ENCODE results near the gene EFCAB11.

EFCAB11 gene

DNA sequence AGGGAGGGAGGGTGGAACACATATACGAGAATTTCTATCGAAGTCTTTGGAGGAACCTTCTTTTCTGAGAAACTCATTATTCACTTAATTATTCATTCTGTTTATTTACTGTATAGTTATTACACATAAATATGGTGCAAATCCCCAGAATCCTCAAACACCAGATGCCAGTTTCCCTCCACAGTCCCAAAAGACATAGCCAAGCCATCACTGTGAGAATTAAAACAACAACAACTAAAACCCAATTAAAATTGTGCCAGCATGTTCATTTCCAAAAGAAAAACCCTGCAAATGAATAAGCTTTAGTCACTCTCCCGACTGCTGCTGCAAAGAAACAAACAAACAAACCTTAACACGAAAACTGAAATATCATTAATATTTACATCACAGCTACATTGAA, 173.5 kb downstream of the EFCAB11 start:
- in situ Hi-C loops (cut with HindIII; ENCODE audit: low sequenced_read_pairs) = no loop called here

DNA sequence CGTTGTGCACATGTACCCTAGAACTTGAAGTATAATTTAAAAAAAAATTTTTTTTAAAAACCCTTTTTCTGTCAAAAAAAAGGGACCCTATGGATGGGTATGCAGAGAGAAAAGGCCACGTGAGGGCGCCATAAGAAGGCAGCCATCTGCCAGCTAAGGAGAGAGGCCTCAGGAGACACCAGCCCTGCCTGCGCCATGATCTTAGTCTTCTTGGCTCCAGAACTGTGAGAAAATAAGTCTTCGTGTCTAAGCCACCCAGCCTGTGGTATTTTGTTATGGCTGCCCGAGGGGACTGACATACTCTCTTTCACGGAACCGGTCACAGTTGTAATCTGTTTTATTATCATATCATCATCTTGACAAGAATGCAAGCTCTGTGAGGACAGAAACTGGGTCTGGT, 174.8 kb downstream of the EFCAB11 start:
- in situ Hi-C loops (cut with HindIII; ENCODE audit: low sequenced_read_pairs) = no loop called here

DNA sequence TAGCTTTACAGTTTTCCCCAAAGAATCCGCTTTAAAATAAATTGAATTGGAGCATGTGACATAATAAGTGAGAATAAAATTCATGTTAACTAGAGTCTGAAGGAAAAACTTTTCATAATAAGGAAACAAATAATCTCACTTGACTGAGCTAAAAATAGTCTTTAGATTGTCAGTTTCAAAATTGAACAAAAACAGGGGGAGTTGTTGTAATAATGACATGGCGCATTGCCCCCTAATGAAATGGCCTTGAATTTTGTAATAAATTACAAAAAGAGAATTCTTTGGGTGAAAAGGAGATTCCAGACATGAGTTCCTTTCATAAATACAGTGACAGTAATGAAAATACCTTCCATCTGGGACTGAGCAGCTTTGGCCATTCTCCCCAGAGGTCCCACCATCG, 178.6 kb downstream of the EFCAB11 start:
- in situ Hi-C loops (cut with HindIII; ENCODE audit: low sequenced_read_pairs) = no loop called here

DNA sequence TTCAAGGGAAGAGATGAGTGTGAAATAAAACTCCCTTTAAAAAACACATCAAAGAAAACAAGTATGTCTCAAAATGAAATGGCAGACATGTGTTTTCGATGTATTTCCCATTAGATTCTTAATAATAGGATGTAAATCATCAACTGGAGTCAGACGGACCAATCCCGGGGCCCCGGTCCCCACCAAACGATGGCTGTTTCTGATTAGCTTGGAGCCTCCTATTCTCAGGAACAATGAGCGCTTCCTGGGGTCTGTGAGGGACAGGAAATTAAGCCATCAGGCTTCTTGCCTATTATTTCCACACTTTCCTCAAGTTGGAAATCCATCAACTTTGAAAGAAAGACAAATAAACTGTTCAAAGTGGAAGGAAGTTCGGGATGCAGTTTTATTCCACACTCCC, 179.4 kb downstream of the EFCAB11 start:
- in situ Hi-C loops (cut with HindIII; ENCODE audit: low sequenced_read_pairs) = no loop called here

DNA sequence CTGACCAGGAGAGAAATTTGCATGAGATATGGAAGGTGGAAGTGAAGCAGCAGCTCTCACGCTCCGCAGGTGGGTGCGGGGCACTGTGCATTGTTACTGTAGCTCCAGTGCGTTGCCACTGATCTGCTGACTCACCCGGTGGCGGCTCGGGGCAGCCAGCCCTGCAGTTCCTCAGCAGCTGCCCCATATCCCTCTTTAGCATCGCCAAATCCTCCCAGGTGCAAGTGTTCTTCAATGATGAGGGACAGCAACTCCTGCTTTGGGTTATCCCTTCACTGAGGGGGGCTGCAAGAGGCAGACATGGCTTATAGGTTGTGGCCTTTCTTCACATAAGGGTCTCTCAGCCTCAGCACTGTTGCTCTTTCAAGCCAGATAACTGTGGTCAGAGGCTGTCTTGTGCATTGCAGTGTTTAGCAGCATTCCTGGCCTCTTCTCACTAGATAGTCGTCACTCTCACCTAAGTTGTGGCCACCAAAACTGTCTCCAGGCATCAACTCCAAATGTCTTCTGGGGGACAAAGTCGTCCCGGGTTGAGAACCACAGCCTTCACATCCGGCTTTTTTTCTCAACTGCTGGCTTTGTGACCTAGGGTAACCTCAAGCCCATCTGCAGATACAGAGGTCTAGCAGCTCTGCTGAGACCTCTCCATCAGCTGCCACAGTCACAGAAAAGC, 180.8 kb downstream of the EFCAB11 start:
- in situ Hi-C loops (cut with HindIII; ENCODE audit: low sequenced_read_pairs) = no loop called here

DNA sequence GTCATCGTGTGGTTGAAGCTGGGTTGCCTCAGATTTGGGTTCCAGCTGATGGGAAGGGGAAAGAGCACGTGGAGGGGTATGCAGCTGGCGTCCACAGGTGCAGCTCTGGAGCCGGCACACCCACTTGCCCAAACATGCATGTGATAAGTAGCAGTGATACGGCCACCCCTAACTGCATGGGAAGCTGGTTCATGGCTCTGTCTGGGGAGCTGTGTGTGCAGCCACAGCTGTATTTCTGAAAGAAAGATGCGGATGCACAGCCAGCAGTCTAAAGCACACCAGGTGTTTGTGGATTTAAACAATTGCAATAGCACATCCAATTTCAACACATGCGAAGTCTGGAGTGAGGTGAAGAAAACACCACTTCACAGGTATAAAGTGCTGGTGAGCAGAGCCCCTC, 181.4 kb downstream of the EFCAB11 start:
- in situ Hi-C loops (cut with HindIII; ENCODE audit: low sequenced_read_pairs) = no loop called here

DNA sequence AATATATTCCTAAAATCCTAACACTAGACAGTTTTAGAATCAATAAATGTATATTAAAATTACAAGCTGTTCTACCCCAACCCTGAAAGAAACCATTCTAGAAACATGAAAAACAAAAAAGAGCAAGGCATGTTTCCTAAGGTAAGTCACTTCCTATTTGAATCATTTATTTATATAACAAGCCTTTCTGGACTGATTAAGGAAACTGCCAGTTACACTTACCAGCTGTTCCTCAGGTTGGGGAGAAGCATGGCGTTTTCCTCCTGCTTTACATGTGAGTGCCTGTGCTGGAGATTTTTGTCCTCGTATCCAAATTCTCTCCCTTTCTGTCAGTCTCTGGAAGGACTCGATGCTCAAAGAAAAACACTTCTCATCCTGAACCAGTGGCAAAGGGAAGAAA, 183.3 kb downstream of the EFCAB11 start:
- in situ Hi-C loops (cut with HindIII; ENCODE audit: low sequenced_read_pairs) = no loop called here

DNA sequence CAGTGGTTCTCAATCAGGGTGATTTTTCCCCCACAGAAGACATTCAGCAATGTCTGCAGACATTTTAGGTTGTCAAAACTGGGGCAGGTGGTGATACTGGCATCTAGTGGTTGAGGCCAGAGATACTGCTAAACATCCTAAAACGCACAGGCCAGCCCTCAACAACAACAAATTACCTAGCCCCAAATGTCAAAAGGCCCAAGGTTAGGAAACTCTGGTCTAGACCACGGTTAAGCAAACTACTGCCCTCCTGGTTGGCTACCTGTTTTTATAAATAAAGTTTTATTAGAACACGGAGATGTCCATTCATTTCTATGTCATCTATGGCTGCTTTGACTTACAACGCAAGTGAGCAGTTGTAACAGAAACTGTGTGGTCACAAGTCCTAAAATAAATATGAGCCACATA, 186.7 kb downstream of the EFCAB11 start:
- in situ Hi-C loops (cut with HindIII; ENCODE audit: low sequenced_read_pairs) = no loop called here

DNA sequence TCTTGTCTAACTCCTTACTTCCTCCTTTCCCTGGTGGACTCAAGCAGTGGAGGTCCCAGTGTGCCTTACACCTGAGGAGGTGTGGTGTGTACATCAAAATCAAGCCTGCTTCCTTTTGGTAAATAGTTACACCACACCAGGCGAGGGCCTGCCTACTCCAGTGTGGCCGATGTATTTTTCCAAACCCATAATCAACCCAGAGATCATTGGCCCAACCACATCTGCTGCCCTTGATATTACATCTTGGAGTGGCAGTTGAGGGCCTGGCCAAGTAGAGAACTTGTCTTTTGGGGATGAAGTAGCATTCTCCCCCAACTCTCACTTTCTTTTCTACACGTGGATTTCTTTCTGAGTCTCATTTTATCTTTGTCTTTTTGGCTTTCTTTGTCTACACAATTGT, 187.4 kb downstream of the EFCAB11 start:
- in situ Hi-C loops (cut with HindIII; ENCODE audit: low sequenced_read_pairs) = no loop called here

DNA sequence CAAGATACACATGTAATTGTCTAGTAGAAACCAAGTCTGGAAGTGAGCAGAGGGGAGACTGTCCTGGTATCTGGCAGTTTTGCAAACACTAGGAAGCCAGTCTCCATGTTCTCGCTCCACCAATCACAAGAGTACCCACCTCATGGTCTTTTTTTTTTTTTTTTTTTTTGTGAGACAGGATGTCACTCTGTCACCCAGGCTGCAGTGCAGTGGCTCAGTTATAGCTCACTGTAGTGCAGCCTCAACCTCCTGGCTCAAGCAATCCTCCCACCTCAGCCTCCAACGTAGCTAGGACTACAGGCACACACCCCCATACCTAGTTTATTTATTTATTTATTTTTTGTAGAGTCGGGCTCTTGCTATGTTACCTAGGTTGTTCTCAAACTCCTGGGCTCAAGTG, 189.2 kb downstream of the EFCAB11 start:
- in situ Hi-C loops (cut with HindIII; ENCODE audit: low sequenced_read_pairs) = no loop called here

DNA sequence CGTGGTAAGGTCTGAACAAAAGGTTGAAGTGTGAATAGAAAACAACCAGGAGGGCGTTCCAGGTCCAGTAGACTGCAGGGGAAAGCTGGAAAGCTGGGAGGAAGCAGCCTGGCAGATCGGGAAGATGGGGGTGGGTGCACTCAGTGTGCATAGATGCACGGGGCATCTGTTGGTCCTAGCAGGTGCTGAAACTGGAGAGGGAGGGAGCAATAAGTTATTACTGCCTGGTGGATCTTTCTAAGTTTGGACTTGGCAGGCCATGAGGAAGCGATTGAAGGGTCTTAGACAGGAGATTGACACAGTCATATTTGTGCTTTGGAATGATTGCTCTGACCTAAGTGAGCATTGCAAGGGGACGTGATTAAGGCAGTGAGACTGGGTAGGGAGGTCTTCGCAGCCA, 194.4 kb downstream of the EFCAB11 start:
- in situ Hi-C loops (cut with HindIII; ENCODE audit: low sequenced_read_pairs) = no loop called here

DNA sequence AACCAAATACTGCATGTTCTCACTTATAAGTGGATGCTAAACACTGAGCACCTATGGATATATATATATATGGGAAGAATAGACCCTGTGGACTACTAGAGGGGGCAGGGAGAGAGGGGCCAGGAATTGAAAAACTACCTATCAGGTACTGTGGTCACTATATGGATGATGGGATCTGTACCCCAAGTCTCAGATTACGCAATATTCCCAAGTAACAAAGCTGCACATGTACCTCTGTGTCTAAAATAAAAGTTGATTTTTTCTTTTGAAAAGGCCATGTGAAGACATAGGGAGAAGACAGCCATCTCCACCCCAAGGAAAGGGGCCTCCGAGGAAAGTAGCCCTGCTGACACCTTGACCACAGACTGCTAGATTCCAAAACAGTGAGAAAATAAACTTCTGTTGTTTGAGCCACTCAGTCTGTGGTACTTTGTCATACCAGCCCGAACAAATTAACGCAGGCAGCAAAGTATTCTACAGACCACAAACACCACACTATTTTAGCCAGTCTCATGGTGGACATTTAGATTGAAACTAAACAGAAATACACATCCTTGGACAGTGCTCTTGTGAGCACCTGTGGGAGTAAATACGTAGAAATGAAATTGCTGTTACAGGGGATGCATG, 197.1 kb downstream of the EFCAB11 start:
- in situ Hi-C loops (cut with HindIII; ENCODE audit: low sequenced_read_pairs) = no loop called here

DNA sequence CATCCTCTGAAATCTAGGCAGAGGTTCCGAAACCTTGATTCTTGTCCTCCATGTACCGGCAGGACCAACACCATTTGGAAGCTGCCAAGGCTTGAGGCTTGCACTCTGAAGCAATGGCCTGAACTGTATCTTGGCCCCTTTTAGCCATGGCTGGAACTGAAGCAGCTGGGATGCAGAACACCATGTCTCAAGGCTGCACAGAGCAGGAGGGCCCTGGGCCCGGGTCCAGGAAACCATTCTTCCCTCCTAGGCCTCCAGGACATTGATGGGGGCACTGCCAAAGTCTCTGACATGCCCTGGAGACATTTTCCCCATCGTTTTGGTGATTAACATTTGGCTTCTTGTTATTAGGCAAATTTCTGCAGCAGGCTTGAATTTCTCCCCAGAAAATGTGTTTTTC, 198.7 kb downstream of the EFCAB11 start:
- in situ Hi-C loops (cut with HindIII; ENCODE audit: low sequenced_read_pairs) = no loop called here

DNA sequence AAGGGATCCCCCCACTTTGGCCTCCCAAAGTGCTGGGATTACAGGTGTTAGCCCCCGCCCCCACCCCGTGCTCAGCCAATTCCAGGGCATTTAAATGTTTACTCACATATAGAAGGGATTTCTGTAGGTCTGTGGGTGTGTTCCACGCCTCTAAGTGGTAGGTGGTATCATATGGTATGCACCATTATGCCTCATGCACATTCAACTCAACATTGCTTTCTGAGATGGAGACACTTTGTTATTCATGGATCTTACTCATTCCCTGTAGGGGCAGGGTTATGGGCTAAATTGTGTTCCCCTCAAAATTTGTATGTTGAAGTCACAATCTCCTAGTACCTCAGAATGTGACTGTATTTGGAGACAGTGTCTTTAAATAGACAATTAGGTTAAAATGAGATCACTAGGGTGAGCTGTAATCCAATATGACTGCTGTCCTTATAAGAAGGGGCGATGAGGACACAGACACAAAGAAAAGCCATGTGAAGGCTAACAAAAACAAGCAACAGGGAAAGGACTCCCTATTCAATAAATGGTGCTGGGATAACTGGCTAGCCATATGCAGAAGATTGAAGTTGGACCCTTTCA, 200.6 kb downstream of the EFCAB11 start:
- in situ Hi-C loops (cut with HindIII; ENCODE audit: low sequenced_read_pairs) = no loop called here

DNA sequence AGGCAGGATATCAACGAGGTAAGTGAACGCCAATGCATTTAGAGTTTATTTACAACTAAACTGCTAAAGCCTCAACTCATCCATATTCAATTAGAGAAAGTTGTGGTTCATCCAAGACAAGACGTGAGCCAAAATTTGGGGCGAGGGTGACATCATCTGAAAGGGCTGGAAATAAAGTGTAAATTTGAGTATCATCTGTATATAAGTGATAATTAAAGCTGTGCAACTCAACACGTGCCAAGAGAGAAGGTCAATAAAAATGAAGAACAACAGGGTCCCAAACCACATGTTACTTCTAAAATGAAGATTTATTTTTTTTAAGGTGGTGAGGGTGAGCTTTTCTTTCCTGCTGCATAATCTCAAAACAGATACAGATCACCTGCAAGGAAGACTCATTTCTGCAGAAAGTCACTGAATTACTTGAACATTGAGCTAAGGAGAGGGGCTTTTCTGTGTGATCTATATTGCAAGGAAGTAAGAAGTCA, 203.6 kb downstream of the EFCAB11 start:
- in situ Hi-C loops (cut with HindIII; ENCODE audit: low sequenced_read_pairs) = no loop called here

DNA sequence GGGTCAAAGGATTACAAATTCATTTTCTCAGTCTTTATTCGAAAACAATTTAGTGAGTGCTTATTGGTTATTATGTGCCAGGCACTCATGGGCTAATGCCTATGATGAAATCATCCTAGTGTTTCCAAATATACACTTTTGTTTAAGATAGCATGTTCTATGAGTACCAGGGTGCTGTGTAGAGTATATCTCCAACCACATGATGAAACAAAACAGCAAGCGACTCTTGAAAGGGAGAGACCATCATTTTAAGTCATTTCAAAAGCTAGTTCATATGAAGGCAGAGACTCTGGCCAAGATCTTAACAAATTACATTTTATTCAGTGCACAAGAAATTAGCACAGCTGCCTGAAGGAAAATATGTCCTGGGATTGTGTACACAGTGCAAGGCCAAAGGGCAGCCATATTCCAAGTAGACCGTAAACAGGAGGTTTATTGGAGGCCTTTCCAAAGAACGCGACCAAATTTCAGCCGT, 204.2 kb downstream of the EFCAB11 start:
- in situ Hi-C loops (cut with HindIII; ENCODE audit: low sequenced_read_pairs) = no loop called here

DNA sequence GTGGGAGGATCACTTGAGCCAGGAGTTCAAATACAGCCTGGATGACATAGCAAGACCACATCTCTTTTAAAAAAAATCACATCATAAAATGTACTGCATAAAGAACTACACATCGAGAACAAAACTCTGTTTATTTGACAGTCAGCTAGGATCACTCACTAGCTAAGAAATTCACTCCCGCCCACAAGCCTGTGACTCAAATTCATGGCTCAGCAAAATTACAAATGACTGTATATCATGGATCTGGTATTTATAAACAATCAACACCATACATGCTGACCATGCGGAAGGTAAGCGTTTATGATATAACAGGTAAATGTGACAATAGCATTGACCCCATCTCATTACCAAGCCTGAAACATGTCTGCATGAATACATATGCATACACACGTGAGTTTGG, 206.5 kb downstream of the EFCAB11 start:
- in situ Hi-C loops (cut with HindIII; ENCODE audit: low sequenced_read_pairs) = no loop called here

DNA sequence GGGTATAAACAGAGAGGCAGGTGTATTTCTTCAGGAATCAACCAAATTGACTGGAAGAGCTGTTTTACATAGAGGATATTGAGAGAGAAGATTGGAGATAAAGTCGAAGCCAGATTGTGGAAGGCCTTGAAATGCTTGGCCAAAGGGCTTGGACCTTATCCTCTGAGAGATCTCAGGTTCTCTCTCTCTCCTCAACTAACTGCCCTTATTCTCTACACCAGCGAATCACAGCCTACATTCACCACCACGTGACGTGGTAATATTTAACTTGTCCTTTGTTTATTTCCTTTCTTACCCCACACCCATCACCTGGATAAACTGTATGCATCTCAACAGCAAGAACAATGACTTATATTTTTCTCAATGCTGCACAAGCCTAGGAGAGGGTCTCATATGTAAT, 207.4 kb downstream of the EFCAB11 start:
- in situ Hi-C loops (cut with HindIII; ENCODE audit: low sequenced_read_pairs) = no loop called here

DNA sequence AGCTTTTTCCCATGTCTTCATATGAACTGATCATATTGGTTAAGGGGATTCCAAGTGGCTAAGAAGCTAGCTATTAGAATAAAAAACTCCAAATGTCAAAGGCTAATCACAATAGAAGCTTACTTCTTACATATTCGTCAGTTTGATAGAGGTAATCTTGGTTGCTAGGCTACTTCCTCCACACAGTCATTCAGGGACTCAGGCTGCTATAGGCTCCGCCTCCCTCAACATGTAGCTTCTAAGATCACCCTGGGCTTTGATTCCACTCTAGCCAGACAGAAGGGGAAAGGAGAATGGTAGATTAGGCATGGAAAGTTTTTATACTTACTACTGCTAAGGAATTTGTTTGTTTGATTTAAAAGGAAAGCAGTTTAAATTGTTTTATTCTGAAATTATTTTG, 207.9 kb downstream of the EFCAB11 start:
- in situ Hi-C loops (cut with HindIII; ENCODE audit: low sequenced_read_pairs) = no loop called here

DNA sequence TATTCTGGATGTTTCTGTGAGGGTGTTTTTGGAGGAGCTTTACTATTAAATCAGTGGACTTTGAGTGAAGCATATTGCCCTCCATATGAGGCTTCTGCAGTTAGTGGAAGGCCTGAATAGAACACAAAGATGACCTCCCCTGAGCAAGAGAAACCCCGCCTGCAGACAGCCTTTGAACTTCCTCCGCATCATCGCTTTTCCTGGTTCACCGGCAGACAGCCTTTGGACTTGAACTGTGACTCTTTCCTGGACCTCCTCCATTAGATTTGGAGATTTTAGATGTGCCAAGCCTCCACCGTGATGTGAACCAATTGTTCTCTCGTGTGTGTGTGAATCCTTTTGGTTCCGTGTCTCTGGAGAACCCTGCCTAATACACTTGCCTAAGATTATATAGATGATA, 208.4 kb downstream of the EFCAB11 start:
- in situ Hi-C loops (cut with HindIII; ENCODE audit: low sequenced_read_pairs) = no loop called here
